CD4-positive, alpha-beta T cell (primary cell): ENCODE data around the gene MBLAC1. TPM values are rescaled to one million over a fixed set of nuclear protein-coding genes. Genes with fewer than 3 reads are reported as not detected.

Source experiments
- ATAC-seq: fragments of 200-7000 bp; cut with Tn5 transposase; one replicate; pipeline ENCODE4 v1.10.0; 2022; ENCODE audit warnings: mild to moderate bottlenecking; ENCODE audit not compliant: poor library complexity
- CTCF ChIA-PET: fragments of 350-600 bp; sonication (Branson Sonifier 250); formaldehyde crosslinking; loops from one replicate; lab custom pipeline; 2021; ENCODE audit warnings: antibody characterized with exemption, inconsistent platforms; lab: Charles Lee
- POLR2A ChIA-PET: fragments of 350-600 bp; sonication (Branson Sonifier 250); formaldehyde crosslinking; loops from one replicate; lab custom pipeline; 2021; ENCODE audit warnings: antibody characterized with exemption, inconsistent platforms; lab: Charles Lee
- DNase-seq, 14 experiments: peaks; one replicate each; pipeline ENCODE4 v3.0.0-alpha.2; 2013 to 2020; ENCODE audit warnings: mixed read lengths in 2 of 14
- H3K27ac ChIP-seq, 2 donors: one replicate each; pipeline versions ENCODE4 v1.5.1 to v1.7.0; 2013; ENCODE audit warnings: low read length in 2 of 2, low read depth in 1 of 2, mild to moderate bottlenecking in 1 of 2
- H3K27me3 ChIP-seq, 2 experiments: 1 replicate in 1 of 2; 2 replicates in 1 of 2; pipeline versions ENCODE4 v1.6.1 to v1.7.0; 2013; ENCODE audit warnings: low read length in 2 of 2, control low read depth in 1 of 2, mild to moderate bottlenecking in 1 of 2, moderate library complexity in 1 of 2; ENCODE audit not compliant: insufficient read depth in 2 of 2, control insufficient read depth in 1 of 2
- H3K36me3 ChIP-seq: one replicate; pipeline ENCODE4 v1.6.1; 2013; ENCODE audit warnings: low read length, control low read depth; ENCODE audit not compliant: insufficient read depth
- H3K4me1 ChIP-seq: one replicate; pipeline ENCODE4 v1.6.1; 2013; ENCODE audit warnings: low read length, control low read depth; ENCODE audit not compliant: insufficient read depth
- H3K4me3 ChIP-seq: one replicate; pipeline ENCODE4 v1.5.1; 2013; ENCODE audit warnings: mild to moderate bottlenecking, low read length, moderate library complexity
- H3K9me3 ChIP-seq, 2 experiments: 1 replicate in 1 of 2; 2 replicates in 1 of 2; pipeline versions ENCODE4 v1.6.1 to v1.7.0; 2013; ENCODE audit warnings: low read length in 2 of 2, mild to moderate bottlenecking in 2 of 2, control low read depth in 1 of 2, moderate library complexity in 1 of 2; ENCODE audit not compliant: control insufficient read depth in 1 of 2, insufficient read depth in 1 of 2
- H3K27ac Mint-ChIP-seq: one replicate; pipeline ENCODE4 v1.8.0; 2020; ENCODE audit warnings: mixed read lengths
- H3K27me3 Mint-ChIP-seq: one replicate; pipeline ENCODE4 v1.8.0; 2021; ENCODE audit warnings: mixed read lengths
- H3K36me3 Mint-ChIP-seq: one replicate; pipeline ENCODE4 v1.8.0; 2021; ENCODE audit warnings: low read depth, mixed read lengths
- H3K4me1 Mint-ChIP-seq: one replicate; pipeline ENCODE4 v1.8.0; 2021; ENCODE audit warnings: low read depth, mixed read lengths
- H3K4me3 Mint-ChIP-seq: one replicate; pipeline ENCODE4 v1.8.0; 2020; ENCODE audit warnings: mild to moderate bottlenecking, mixed read lengths
- H3K9me3 Mint-ChIP-seq: one replicate; pipeline ENCODE4 v1.8.0; 2020; ENCODE audit warnings: mixed read lengths
- intact Hi-C, 2 experiments: fragments of 100-400 bp; cut with DNase I in 1 of 2; cut with micrococcal nuclease in 1 of 2; formaldehyde crosslinking; loops; one replicate each; pipeline versions ENCODE4 v1.15.1 to v1.9.0; 2023 to 2025; cut with DNase I, micrococcal nuclease
- total RNA-seq, 174 experiments: library from RNA in 2 of 174; stranded (reverse) in 2 of 174; gene quantifications; one replicate each; pipeline ENCODE4 v1.2.3 and lab custom pipeline; 2021 to 2026
- TF ChIP-seq, protein P1 (sequence below): fragments of 200-600 bp; IDR thresholded peaks from one replicate; pipeline ENCODE4 v1.8.0; 2022; ENCODE audit warnings: antibody characterized with exemption, mild to moderate bottlenecking

MBLAC1 gene
- total RNA-seq, 2 experiments from 2014 or later, result 3.7 to 4.4 TPM

DNA sequence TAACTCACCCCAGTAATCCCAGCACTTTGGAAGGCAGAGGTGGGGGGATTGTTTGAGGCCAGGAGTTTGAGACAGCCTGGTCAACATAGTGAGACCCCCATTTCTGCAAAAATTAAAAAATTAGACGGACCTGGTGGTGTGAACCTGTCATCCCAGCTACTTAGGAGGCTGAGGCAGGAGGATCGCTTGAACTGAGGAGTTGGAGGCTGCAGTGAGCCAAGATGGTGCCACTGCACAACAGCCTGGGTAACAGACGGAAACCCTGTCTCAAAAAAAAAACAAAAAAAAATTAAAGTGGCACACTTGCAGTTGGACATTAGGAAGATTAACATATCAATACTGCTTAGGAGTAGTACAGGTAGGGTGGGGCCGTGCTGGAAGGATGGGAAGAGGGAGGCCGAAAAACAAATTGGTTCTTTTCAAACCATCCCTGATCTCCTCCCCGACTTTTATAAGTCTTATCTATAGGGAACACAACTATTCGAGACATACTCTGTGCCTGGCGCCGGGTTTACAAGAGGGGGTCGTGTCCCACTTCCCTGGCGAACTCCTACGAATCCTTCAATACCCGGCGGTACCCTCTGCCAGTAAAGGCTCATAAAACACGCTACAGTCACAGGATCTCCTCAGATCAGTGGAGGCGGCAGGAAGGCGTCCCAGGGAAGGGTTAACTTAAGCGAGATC is 8.2 kb upstream of the MBLAC1 start:
- intact Hi-C loops, result loop anchor here (1.0 to 2.0 kb wide), 3 partner anchors 9 to 38 kb away; partner anchors contain the start of genes AP4M1 (in 2 of the 2), MCM7 (in 2 of the 2) and ZNF3 (in 1 of the 2)
- Mint-ChIP-seq H3K36me3 (peaks cover 38% of the 10 kb centered on the region), H3K9me3 (no peaks in the 10 kb centered on the region), H3K27ac (peak overlapping the region; percentile 97), H3K4me1 (peaks cover 23% of the 10 kb centered on the region), H3K27me3 (no peaks in the 10 kb centered on the region), H3K4me3 (peak overlapping the region; percentile 98)
- peak overlapping the region; percentile 79 to 98 for H3K27ac ChIP-seq
- H3K4me3 ChIP-seq, result peak overlapping the region; percentile 93
- TF ChIP-seq, protein P1, sequence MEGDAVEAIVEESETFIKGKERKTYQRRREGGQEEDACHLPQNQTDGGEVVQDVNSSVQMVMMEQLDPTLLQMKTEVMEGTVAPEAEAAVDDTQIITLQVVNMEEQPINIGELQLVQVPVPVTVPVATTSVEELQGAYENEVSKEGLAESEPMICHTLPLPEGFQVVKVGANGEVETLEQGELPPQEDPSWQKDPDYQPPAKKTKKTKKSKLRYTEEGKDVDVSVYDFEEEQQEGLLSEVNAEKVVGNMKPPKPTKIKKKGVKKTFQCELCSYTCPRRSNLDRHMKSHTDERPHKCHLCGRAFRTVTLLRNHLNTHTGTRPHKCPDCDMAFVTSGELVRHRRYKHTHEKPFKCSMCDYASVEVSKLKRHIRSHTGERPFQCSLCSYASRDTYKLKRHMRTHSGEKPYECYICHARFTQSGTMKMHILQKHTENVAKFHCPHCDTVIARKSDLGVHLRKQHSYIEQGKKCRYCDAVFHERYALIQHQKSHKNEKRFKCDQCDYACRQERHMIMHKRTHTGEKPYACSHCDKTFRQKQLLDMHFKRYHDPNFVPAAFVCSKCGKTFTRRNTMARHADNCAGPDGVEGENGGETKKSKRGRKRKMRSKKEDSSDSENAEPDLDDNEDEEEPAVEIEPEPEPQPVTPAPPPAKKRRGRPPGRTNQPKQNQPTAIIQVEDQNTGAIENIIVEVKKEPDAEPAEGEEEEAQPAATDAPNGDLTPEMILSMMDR, result no peak
- no peaks in the 10 kb centered on the region for H3K27me3 ChIP-seq
- ChIA-PET CTCF (no interaction called here), POLR2A (interaction anchor here (2.8 kb wide), 1 partner anchor 18 kb away, joined by 50 read pairs; the partner anchor contains the start of genes AP4M1 and MCM7)
- peaks cover 20% of the 10 kb centered on the region for H3K36me3 ChIP-seq
- no peak for ATAC-seq
- H3K9me3 ChIP-seq, result no peaks in the 10 kb centered on the region
- H3K4me1 ChIP-seq, result peaks cover 31% of the 10 kb centered on the region
- DNase-seq, result no peak

DNA sequence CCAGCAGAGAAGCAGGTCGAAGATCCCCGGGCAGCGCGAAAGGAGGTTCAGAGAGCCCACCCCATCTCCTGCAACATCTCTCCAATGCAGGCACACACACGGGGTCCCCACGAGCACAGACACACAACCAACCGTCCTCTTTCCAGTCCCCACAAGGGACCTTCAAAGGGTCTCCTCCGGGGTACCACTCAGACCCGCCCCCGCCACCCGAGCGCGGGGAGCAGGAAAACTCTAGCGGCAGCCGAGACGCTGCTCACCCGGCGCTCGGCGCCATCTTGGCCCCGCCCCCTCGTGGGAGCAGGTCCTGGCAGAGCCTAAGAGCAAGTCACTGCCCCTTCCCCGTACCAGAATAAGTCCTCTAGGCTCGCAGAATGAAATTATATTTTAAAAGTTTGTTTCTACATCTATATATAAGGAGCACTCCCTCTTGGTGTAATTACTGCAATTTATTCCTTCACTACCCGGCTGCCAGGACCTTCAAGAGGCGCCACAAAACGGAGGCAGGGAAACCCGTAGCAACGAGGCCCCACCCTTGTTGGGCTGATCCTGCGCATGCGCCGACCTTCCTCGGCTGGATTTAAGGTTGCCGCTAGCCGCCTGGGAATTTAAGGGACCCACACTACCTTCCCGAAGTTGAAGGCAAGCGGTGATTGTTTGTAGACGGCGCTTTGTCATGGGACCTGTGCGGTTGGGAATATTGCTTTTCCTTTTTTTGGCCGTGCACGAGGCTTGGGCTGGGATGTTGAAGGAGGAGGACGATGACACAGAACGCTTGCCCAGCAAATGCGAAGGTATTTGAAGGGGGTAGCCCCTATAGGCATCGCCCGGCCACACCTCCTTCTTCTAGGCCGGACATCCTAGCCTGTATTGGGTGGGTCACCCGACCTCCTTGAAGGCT is 7.4 kb upstream of the MBLAC1 start, which contains the start of the genes CNPY4 and TAF6:
Gene CNPY4 (plus strand): TSS at position 563 of the 898 bp plus-strand sequence. CDS start 111 bp downstream, at position 674.
Gene TAF6 (minus strand): TSS at position 287 of the 898 bp plus-strand sequence. CDS start 5,149 bp downstream, outside the sequence.
- TF ChIP-seq, protein P1, result no peak
- H3K27me3 Mint-ChIP-seq, result no peaks in the 10 kb centered on the region
- ChIA-PET POLR2A (interaction anchor here (1.0 to 2.8 kb wide), 10 partner anchors 10 to 309 kb away, joined by 3 to 50 read pairs (median 10); partner anchors contain the start of genes AP4M1, COPS6, LAMTOR4 and MCM7), CTCF (interaction anchor here (1.0 to 1.6 kb wide), 7 partner anchors 8 to 98 kb away, joined by 3 to 14 read pairs (median 4); partner anchors contain the start of genes AP4M1 and MCM7)
- Histone ChIP-seq H3K27ac (peak within 1 kb of the TSS; percentile 79 to 98), H3K4me1 (peaks cover 31% of the 10 kb centered on the region), H3K36me3 (peaks cover 17% of the 10 kb centered on the region), H3K4me3 (peak within 1 kb of the TSS; percentile 93), H3K27me3 (no peaks in the 10 kb centered on the region), H3K9me3 (no peaks in the 10 kb centered on the region)
- H3K9me3 Mint-ChIP-seq, result no peaks in the 10 kb centered on the region
- ATAC-seq (peak; percentile 70), DNase-seq (peak; percentile 90 to 98 (median 96))
- peak within 1 kb of the TSS; percentile 97 for H3K27ac Mint-ChIP-seq
- H3K36me3 Mint-ChIP-seq, result peaks cover 34% of the 10 kb centered on the region
- intact Hi-C loops, result loop anchor here (1.0 to 2.0 kb wide), 3 partner anchors 8 to 39 kb away; partner anchors contain the start of genes AP4M1 (in 2 of the 2), MCM7 (in 2 of the 2) and ZNF3 (in 1 of the 2)
- peak within 1 kb of the TSS; percentile 98 for H3K4me3 Mint-ChIP-seq
- H3K4me1 Mint-ChIP-seq, result peaks cover 26% of the 10 kb centered on the region
